Activated naive CD4-positive, alpha-beta T cell treated with anti-CD3 and anti-CD28 coated beads, Interleukin-2, amount 50 U/mL, for 24 hours (primary cell): Measurements from ENCODE around the gene RNASE8.
"Not testable (repeated sequence)": the region's sequence is repeated elsewhere in the genome, so short reads cannot be mapped to it uniquely, and the experiment has no call there.

Experiments
- H3K27ac Mint-ChIP-seq: one replicate; pipeline ENCODE4 v1.8.0; 2021; ENCODE audit warnings: mild to moderate bottlenecking, mixed read lengths
- H3K27me3 Mint-ChIP-seq: one replicate; pipeline ENCODE4 v1.8.0; 2021; ENCODE audit warnings: mixed read lengths
- H3K36me3 Mint-ChIP-seq: one replicate; pipeline ENCODE4 v1.8.0; 2021; ENCODE audit warnings: mixed read lengths
- H3K4me1 Mint-ChIP-seq: one replicate; pipeline ENCODE4 v1.8.0; 2021; ENCODE audit warnings: mixed read lengths
- H3K4me3 Mint-ChIP-seq: one replicate; pipeline ENCODE4 v1.8.0; 2021; ENCODE audit warnings: mild to moderate bottlenecking, mixed read lengths
- H3K9me3 Mint-ChIP-seq: one replicate; pipeline ENCODE4 v1.8.0; 2021; ENCODE audit warnings: mixed read lengths

Gene RNASE8, protein sequence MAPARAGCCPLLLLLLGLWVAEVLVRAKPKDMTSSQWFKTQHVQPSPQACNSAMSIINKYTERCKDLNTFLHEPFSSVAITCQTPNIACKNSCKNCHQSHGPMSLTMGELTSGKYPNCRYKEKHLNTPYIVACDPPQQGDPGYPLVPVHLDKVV

DNA sequence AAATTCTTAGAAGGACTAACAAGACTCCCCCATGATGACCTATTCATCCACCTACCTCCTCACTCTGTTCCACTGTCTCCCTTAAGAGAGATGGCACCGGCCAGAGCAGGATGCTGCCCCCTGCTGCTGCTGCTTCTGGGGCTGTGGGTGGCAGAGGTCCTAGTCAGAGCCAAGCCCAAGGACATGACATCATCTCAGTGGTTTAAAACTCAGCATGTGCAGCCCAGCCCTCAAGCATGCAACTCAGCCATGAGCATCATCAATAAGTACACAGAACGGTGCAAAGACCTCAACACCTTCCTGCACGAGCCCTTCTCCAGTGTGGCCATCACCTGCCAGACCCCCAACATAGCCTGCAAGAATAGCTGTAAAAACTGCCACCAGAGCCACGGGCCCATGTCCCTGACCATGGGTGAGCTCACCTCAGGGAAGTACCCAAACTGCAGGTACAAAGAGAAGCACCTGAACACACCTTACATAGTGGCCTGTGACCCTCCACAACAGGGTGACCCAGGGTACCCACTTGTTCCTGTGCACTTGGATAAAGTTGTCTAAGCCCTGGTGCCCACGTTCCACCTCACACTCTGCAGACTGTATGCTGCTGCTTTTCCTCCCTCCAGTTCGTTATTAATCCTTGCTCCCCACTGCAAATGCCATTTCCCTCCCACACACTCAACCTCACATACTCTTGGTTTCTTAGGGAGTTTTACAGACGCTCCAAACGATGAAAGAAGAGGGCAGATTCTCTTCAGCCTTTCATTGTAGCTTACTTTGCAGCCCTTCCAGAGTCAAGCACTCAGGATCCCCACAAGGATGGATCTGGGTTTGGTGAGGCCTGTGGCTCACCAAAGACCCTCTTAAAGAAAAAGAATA lies at the start of gene RNASE8:
TSS of gene RNASE8 (plus strand) at position 20 of the 873 bp plus-strand sequence. CDS start at position 91, 71 bp downstream.
- no peaks in the 10 kb centered on the region for H3K36me3 Mint-ChIP-seq
- H3K9me3 Mint-ChIP-seq = no peaks in the 10 kb centered on the region
- H3K4me1 Mint-ChIP-seq = no peaks in the 10 kb centered on the region
- H3K4me3 Mint-ChIP-seq = no peak within 1 kb of the TSS
- no peak within 1 kb of the TSS for H3K27ac Mint-ChIP-seq
- peaks cover 7% of the 10 kb centered on the region for H3K27me3 Mint-ChIP-seq

DNA sequence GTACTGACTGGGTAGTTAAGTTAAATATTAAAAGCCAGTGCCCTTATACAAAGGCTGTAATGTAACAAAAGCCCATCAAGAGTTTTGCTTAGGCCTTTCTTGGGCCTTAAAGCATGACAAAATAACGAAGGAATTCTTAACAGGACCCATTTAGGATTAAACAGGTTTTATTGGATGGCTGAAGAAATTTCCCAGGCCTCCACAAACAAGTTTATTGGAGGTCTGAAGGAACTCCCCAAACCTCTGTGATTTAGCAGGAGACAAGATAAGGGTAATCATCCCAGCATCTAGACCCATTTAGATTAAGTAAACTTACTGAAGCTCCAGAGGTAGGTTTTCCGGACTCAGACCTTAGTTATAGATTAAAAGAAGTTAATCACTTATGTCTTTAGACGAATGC lies 47.9 kb upstream of the RNASE8 start:
- not testable (repeated sequence) for H3K36me3 Mint-ChIP-seq, H3K27ac Mint-ChIP-seq, H3K4me3 Mint-ChIP-seq, H3K4me1 Mint-ChIP-seq, H3K9me3 Mint-ChIP-seq
- peaks cover 13% of the 10 kb centered on the region for H3K27me3 Mint-ChIP-seq

DNA sequence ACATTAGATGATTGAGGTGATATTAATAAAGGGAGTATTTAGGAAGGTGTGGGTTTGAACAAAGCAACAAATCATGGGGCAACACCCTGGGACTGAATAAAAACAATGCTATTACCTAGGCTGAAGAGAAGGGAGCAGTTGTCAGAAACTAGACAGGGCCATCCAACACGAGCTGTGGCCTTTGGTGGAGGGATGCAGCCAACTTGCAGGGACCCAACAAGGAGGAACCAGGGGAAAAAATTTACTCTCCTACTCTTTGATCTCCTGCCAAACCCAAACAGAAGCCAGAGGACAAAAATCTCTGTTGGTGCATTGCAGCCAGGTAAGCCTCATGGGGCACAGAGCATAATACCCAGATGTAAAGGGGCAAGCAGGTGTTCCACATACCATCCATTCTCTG lies 46.5 kb upstream of the RNASE8 start:
- no peaks in the 10 kb centered on the region for H3K4me1 Mint-ChIP-seq
- no peak overlapping the region for H3K4me3 Mint-ChIP-seq
- H3K36me3 Mint-ChIP-seq = no peaks in the 10 kb centered on the region
- peaks cover 13% of the 10 kb centered on the region for H3K27me3 Mint-ChIP-seq
- no peaks in the 10 kb centered on the region for H3K9me3 Mint-ChIP-seq
- no peak overlapping the region for H3K27ac Mint-ChIP-seq

DNA sequence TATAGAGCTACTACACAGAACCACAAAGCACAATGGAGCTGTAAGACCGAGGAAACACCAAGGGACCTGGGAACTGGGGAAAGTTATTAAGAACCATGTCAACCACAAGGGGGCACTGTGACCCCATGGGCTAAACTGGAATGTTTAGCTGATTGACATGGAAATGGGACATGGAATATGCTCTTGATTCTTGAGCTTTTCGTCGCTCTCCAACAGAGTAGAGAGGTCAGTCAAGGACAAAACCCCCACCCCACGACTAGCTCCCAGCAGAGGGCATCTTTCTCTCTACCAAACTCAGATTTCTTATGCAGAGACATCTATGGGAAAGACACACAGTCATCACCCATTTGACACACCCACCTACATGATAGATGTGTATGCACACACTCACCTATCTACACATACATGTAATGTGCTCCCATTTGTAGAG lies 42.8 kb upstream of the RNASE8 start:
- no peak overlapping the region for H3K27ac Mint-ChIP-seq
- no peak overlapping the region for H3K4me3 Mint-ChIP-seq
- H3K9me3 Mint-ChIP-seq = no peaks in the 10 kb centered on the region
- peaks cover 11% of the 10 kb centered on the region for H3K27me3 Mint-ChIP-seq
- peaks cover 3% of the 10 kb centered on the region for H3K36me3 Mint-ChIP-seq
- no peaks in the 10 kb centered on the region for H3K4me1 Mint-ChIP-seq

DNA sequence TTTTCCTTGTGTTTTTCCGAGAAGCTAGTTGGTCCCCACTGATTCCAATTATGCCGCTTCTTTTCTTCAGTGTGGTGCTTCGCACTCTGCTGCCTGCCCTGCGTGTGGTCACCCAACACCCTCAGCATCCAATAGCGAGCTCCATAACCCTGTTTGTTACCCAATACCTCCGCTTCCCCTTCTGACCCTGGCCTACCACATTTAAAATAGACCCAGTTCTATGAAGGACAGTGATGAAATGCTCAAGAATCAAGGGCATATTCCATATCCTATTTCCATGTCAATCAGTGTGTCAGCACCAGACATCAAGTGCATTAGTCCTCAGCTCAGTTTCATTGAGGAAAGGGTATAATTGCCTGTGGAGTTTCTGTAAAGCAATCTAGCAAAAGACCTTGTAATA lies 42.3 kb upstream of the RNASE8 start:
- no peaks in the 10 kb centered on the region for H3K9me3 Mint-ChIP-seq
- H3K27ac Mint-ChIP-seq = no peak overlapping the region
- H3K36me3 Mint-ChIP-seq = peaks cover 3% of the 10 kb centered on the region

DNA sequence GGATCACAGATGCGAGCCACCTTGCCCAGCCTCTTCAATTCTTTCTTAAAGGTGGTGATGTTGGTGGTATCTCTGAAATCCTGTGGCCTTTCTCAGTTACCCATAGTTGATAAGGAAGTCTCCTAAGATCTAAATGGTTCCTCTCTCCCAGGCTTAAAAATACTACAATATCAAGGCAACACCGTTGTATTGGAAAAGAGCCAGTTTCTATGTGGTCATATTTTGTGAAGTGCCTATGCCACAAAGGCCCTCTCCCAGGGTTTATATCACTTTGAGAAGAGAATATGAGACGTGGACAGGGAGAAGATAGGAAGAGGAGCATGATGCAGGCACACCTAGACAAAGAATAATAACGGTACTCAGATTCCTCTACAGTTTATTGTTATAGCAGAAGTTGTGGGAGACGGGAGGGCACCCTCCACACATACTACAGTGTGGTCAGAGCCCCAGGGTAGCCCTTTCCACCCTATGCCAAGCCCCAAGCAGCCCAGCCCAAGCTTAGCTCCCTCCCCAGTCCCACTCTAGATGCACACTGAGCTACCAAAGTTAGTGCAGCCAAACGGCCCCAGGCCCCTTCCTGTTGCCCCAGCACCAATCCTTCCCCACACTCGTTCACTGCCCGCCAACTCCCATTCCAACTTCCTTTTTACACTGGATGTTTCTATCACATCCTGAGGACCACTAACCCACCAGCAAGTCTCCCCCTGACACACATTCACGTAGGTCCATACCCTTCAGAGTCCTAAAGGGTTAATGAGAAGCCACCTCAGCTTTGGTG lies 41.0 kb upstream of the RNASE8 start:
- Mint-ChIP-seq H3K4me3 (no peak overlapping the region), H3K9me3 (no peaks in the 10 kb centered on the region), H3K27ac (no peak overlapping the region), H3K36me3 (peaks cover 3% of the 10 kb centered on the region), H3K27me3 (peaks cover 11% of the 10 kb centered on the region), H3K4me1 (no peaks in the 10 kb centered on the region)

More for the DNA sequence above, 42.3 kb upstream of the RNASE8 start:
- Mint-ChIP-seq H3K4me3 (no peak overlapping the region), H3K4me1 (no peaks in the 10 kb centered on the region), H3K27me3 (peaks cover 11% of the 10 kb centered on the region)

DNA sequence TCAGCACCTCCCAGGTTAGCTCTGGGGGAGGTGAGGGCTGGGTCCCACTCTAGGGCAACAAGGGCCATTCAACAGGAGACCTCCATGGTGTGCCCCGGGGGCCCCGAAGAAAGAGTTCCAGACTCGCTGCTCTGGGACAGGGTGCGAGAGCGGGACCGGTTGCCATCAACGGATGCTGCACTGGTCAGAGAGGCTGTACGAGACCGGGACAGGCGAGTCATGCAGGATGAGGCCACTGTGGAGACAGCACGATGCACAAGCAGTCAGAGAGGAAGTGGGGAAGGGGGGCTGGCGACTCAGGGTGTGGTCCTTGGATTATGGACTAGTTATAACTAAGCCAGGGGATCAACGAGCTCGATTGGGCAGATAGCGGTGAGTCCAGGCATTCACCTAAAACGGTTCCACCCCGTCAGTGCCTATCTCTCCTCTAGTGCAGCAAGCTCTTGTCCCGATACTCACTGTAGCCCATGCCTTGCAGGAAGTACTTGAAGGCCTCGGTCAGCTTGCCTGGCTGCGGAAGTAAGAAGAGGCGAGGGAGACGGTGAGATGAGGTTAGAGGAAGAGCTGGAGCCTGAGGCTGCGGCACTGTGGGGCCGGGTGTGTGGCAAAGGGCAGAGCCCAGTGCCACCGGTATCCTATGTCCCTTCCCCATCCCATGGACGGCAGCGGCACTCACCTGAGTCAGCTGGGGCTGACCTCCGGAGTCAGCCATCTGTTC lies 39.9 kb upstream of the RNASE8 start:
- H3K4me1 Mint-ChIP-seq = peaks cover 1% of the 10 kb centered on the region
- H3K36me3 Mint-ChIP-seq = peaks cover 3% of the 10 kb centered on the region
- H3K27ac Mint-ChIP-seq = no peak overlapping the region
- no peaks in the 10 kb centered on the region for H3K9me3 Mint-ChIP-seq
- peaks cover 6% of the 10 kb centered on the region for H3K27me3 Mint-ChIP-seq
- H3K4me3 Mint-ChIP-seq = no peak overlapping the region

DNA sequence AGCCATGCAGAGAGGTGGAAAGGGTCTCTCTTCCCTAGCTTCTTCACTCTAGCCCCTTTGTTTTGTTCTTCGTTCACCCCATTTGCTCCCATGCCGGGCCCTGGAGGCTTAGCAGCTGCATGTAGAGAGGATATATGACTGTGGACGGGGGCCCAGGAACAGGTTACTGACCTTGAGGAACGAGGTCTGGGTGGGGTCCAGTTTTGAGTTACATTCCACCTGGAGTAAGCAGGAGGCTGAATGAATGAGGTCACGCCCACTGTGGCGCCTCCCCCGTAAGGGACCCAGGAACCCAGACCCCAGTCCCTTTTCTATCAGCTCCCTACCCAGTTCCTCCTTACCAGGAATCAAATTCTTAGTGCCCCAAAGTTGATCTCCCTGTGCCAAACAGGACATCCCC lies 39.3 kb upstream of the RNASE8 start:
- Mint-ChIP-seq H3K4me1 (peaks cover 5% of the 10 kb centered on the region), H3K9me3 (no peaks in the 10 kb centered on the region), H3K4me3 (no peak overlapping the region), H3K27me3 (peaks cover 3% of the 10 kb centered on the region), H3K36me3 (peaks cover 3% of the 10 kb centered on the region), H3K27ac (no peak overlapping the region)

DNA sequence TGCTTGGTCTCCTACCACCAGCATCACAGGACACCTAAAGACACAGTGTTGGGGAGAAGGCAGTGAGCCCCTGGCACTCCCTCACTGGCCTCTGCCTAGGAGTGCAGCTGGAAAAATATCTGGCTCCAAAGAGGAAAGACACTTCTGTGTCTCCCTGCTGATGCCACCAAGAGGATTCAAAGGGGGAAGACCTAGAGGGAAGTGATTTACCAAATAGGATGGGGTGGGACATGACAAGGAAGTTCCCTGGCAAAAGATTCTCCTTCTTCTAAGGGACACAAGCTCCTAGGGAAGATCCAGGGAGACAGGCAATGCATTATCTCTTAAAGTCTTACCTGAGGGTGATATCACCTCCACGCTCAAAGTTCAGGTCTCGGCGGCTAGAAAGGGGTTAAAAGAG lies 38.8 kb upstream of the RNASE8 start:
- Mint-ChIP-seq H3K27ac (no peak overlapping the region), H3K9me3 (no peaks in the 10 kb centered on the region), H3K36me3 (peaks cover 3% of the 10 kb centered on the region), H3K27me3 (peaks cover 2% of the 10 kb centered on the region), H3K4me1 (peaks cover 9% of the 10 kb centered on the region), H3K4me3 (no peak overlapping the region)

DNA sequence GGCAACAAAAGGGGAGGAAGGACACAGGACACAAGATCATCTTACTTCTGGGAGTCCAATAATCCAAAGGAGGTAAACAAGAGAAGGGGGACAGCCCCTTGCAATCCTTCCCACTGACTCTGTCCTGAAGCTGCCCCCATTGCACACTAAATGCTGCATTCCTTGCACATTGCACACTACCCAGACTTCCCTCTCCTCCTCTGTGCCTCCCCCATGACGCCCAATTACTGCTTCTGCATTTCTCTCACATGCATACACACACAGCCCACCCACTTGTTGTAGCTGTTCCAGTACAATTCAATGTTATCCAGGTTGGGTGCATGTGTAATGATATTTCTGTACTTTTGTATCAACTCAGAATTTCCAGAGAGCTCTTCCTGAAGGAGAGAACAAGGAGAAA lies 38.3 kb upstream of the RNASE8 start:
- Mint-ChIP-seq H3K36me3 (peaks cover 3% of the 10 kb centered on the region), H3K9me3 (no peaks in the 10 kb centered on the region), H3K27me3 (no peaks in the 10 kb centered on the region), H3K4me1 (peaks cover 15% of the 10 kb centered on the region), H3K27ac (no peak overlapping the region), H3K4me3 (no peak overlapping the region)

DNA sequence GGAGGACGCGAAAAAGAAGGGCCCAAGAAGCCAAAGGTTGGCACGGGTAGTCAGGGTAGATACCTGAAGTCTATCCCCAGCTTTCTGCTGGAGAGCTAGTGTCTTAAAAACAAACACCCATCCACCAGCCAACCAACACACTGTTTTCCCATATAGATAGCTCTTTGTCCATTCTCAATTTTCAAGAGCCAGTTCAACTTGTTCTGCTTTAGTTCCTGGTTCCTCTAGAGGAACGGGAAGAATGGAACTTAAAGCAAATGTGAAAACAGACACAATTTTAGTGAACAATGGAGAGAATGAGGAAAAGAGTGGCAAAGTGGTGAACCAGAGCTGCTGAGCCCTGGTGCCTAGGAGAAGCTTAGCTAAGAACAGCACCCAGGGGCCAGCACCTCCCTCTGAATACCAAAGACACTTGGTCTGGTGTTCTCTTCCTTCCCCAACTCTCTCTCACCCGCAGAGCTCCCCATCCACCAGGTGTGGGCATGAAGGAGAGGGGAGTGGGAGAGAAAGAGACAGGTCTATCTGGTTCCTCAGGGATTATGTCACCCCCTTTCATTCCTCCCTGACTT lies 36.6 kb upstream of the RNASE8 start:
- Mint-ChIP-seq H3K36me3 (peaks cover 3% of the 10 kb centered on the region), H3K4me1 (peaks cover 16% of the 10 kb centered on the region), H3K9me3 (no peaks in the 10 kb centered on the region), H3K27me3 (no peaks in the 10 kb centered on the region), H3K27ac (no peak overlapping the region), H3K4me3 (no peak overlapping the region)

DNA sequence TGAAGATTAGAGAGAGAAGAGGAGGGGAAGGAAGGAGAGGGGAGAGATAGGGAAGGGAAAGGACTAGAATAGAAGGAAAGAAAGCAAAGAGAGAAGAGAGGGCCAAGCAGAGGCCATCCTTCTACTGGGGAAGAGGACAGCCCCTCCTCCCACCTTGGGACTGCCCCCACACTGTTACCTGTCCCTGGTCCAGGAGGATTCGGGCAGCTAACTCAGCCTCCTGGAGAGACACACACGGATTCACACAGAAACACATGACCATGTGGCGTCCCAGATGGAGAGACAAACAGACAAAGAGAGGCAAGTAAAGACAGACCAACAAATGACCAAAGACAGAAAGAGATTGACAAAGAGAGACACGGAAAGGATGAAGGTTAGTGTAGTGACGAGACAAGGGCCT lies 34.9 kb upstream of the RNASE8 start:
- no peak overlapping the region for H3K27ac Mint-ChIP-seq
- no peaks in the 10 kb centered on the region for H3K27me3 Mint-ChIP-seq
- H3K9me3 Mint-ChIP-seq = no peaks in the 10 kb centered on the region
- H3K4me1 Mint-ChIP-seq = peaks cover 16% of the 10 kb centered on the region
- peak overlapping the region; percentile 42 for H3K4me3 Mint-ChIP-seq
- peaks cover 3% of the 10 kb centered on the region for H3K36me3 Mint-ChIP-seq

DNA sequence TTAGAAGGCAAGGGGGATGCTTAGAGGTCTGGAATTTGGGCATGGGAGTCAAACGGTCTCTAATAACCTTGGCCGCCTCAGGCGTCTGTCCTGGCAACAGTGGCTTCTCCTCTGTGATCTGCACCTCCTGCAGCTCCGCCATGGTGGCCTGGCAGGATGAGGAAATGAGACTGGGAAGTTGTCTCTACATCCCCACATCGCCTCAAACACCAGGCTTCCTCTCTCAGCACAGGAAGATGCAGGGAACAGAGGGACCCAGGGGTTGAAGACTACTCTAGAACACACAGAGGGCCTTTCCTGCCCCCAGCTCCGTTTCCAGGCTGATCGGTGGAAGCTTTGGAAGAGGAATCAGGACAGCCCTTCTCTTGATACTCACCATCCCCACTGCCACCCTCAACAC lies 34.4 kb upstream of the RNASE8 start:
- H3K4me3 Mint-ChIP-seq = peak overlapping the region; percentile 42
- peaks cover 16% of the 10 kb centered on the region for H3K4me1 Mint-ChIP-seq
- no peaks in the 10 kb centered on the region for H3K9me3 Mint-ChIP-seq
- H3K27ac Mint-ChIP-seq = no peak overlapping the region
- H3K27me3 Mint-ChIP-seq = no peaks in the 10 kb centered on the region
- H3K36me3 Mint-ChIP-seq = peaks cover 3% of the 10 kb centered on the region

DNA sequence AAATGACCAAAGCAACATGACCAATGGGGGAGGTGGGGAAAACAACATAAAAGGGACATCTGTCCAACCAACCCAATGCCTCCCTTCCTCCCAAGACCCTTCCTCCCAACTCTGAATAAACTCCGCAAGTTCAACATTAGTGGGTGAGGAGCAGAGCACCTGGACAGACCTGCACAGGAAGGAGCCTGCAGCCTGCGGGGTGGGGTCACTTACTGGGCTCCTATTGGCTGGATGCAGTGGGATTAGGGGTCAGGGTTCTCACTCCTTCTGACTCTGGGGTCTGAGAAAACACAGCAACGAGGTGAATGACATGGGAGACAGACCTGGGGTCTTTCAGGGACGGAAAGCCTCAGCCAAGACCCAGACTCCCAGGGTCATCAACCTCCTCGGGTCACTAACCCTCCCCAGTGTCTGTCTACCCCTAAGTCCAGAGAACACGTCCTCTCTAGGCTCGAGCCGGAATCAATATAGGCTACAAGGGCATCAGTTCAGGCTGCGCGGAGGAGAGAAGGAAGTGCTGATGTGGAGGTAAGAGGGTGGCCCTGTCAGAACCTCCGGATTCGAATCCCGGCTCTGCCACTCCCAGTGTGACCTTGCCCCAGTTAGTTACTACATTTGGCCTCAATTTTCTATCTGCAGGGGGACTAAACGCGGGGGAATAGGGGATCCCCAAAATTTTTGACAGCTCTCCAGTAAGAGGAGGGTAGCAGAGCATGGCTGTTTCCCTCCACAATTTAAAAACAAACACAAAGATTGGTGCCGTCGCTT lies 33.6 kb upstream of the RNASE8 start:
- Mint-ChIP-seq H3K36me3 (peaks cover 3% of the 10 kb centered on the region), H3K27me3 (no peaks in the 10 kb centered on the region), H3K4me1 (peaks cover 16% of the 10 kb centered on the region), H3K27ac (no peak overlapping the region), H3K4me3 (peak overlapping the region; percentile 86), H3K9me3 (no peaks in the 10 kb centered on the region)
